SK-N-SH treated with all-trans-retinoic acid at 6 μM for 48 hours (cell line): ENCODE results near the gene PPFIA4.

ENCODE experiments used
- GLIS3 ChIP-seq: fragments of 250-450 bp; sonication (Bioruptor Pico); IDR thresholded peaks from 2 replicates; pipeline ENCODE4 v1.5.0; 2020; ENCODE audit warnings: mild to moderate bottlenecking, moderate library complexity
- PATZ1 ChIP-seq: fragments of 250-450 bp; sonication (Bioruptor Pico); IDR thresholded peaks from 2 replicates; pipeline ENCODE4 v1.8.0; 2020; ENCODE audit warnings: mild to moderate bottlenecking, moderate library complexity, borderline replicate concordance
- PPARA ChIP-seq: fragments of 250-450 bp; sonication (Bioruptor Pico); IDR thresholded peaks from 2 replicates; pipeline ENCODE4 v1.5.0; 2020; ENCODE audit warnings: mild to moderate bottlenecking, borderline replicate concordance
- SNAI2 ChIP-seq: fragments of 250-450 bp; sonication (Bioruptor Pico); IDR thresholded peaks from 2 replicates; pipeline ENCODE4 v1.5.0; 2020; ENCODE audit warnings: mild to moderate bottlenecking, moderate library complexity
- TSHZ2 ChIP-seq: fragments of 250-450 bp; sonication (Bioruptor Pico); IDR thresholded peaks from 2 replicates; pipeline ENCODE4 v1.5.0; 2020; ENCODE audit warnings: mild to moderate bottlenecking, moderate library complexity
- ZC3H10 ChIP-seq: fragments of 250-450 bp; sonication (Bioruptor Pico); IDR thresholded peaks from 2 replicates; pipeline ENCODE4 v1.5.1; 2021; ENCODE audit warnings: mild to moderate bottlenecking, moderate library complexity
- ZFP30 ChIP-seq: fragments of 450-650 bp; formaldehyde crosslinking; IDR thresholded peaks from 2 replicates; pipeline ENCODE4 v1.5.0; 2022; ENCODE audit warnings: mild to moderate bottlenecking, moderate library complexity
- ZNF8 ChIP-seq: fragments of 450-650 bp; formaldehyde crosslinking; IDR thresholded peaks from 2 replicates; pipeline ENCODE4 v1.5.0; 2020; ENCODE audit warnings: mild to moderate bottlenecking, moderate library complexity

GRCh38 chr1:203090421-203091198 is 64.3 kb downstream of the PPFIA4 start:
- TF ChIP-seq TSHZ2 (CRISPR knock-in tag) (no peak), GLIS3 (CRISPR knock-in tag) (no peak), SNAI2 (CRISPR knock-in tag) (no peak), ZFP30 (CRISPR knock-in tag) (no peak), PATZ1 (CRISPR knock-in tag) (no peak), ZC3H10 (no peak), PPARA (CRISPR knock-in tag) (no peak), ZNF8 (CRISPR knock-in tag) (no peak)
